GM23338 (cell line): Measurements from ENCODE around the gene UPK1B.

Experiments used
- CREB1 ChIP-seq: fragments of 250-450 bp; sonication (Bioruptor Pico); IDR thresholded peaks from 2 replicates; pipeline ENCODE4 v1.5.0; 2020; ENCODE audit warnings: low read depth, mild to moderate bottlenecking, moderate library complexity
- CTCF ChIP-seq, 2 experiments: fragments of 200-600 bp in 1 of 2; sonication (generic) in 1 of 2; conservative IDR thresholded peaks; 2 replicates each; pipeline versions ENCODE4 v1.5.1 to v1.6.1; 2016 to 2017; ENCODE audit warnings: antibody characterized with exemption in 2 of 2, low read depth in 2 of 2, mild to moderate bottlenecking in 2 of 2, moderate library complexity in 1 of 2
- ETS1 ChIP-seq: IDR thresholded peaks from 2 replicates; pipeline ENCODE4 v1.6.1; 2016; ENCODE audit warnings: antibody characterized with exemption
- EZH2 ChIP-seq: fragments of 200-600 bp; sonication (generic); IDR thresholded peaks from one replicate; pipeline ENCODE4 v1.8.0; 2017; ENCODE audit warnings: antibody characterized with exemption, mild to moderate bottlenecking, low read depth; ENCODE audit not compliant: unreplicated experiment
- EZH2phosphoT487 ChIP-seq: fragments of 200-600 bp; sonication (generic); IDR thresholded peaks from one replicate; pipeline ENCODE4 v1.8.1; 2018; ENCODE audit warnings: antibody characterized with exemption; ENCODE audit not compliant: unreplicated experiment
- JUNB ChIP-seq: IDR thresholded peaks from one replicate; pipeline ENCODE4 v1.6.1; 2016; ENCODE audit warnings: antibody characterized with exemption; ENCODE audit not compliant: unreplicated experiment
- POLR2AphosphoS5 ChIP-seq: IDR thresholded peaks from 2 replicates; pipeline ENCODE4 v1.6.1; 2016; ENCODE audit warnings: antibody characterized with exemption, low read depth
- REST ChIP-seq: IDR thresholded peaks from one replicate; pipeline ENCODE4 v1.6.1; 2018; ENCODE audit warnings: antibody characterized with exemption; ENCODE audit not compliant: unreplicated experiment
- STAT1 ChIP-seq: IDR thresholded peaks from one replicate; pipeline ENCODE4 v1.6.1; 2016; ENCODE audit warnings: antibody characterized with exemption; ENCODE audit not compliant: unreplicated experiment
- ZNF114 ChIP-seq: fragments of 250-450 bp; sonication (Bioruptor Pico); IDR thresholded peaks from 2 replicates; pipeline ENCODE4 v1.5.0; 2020; ENCODE audit warnings: mild to moderate bottlenecking, moderate library complexity
- ZNF331 ChIP-seq: fragments of 250-450 bp; sonication (Bioruptor Pico); IDR thresholded peaks from 2 replicates; pipeline ENCODE4 v1.5.0; 2020; ENCODE audit warnings: low read depth, mild to moderate bottlenecking, moderate library complexity

- TF ChIP-seq CTCF (conservative IDR thresholded peaks at IDR 0.05; ENCODE audit: low read depth in 2 of 2) (no peak), EZH2phosphoT487 (no peak), REST (no peak), POLR2AphosphoS5 (no peak), EZH2 (no peak), CREB1 (CRISPR knock-in tag) (no peak), ETS1 (no peak), ZNF331 (CRISPR knock-in tag) (no peak), ZNF114 (no peak), JUNB (no peak), STAT1 (no peak)
Measured at GRCh38 chr3:119211193-119211592, 37.8 kb downstream of the UPK1B start.
